Lung microvascular endothelial cell (primary cell): ENCODE data around the gene ERG. TPM values are rescaled to one million over a fixed set of nuclear protein-coding genes. Genes with fewer than 3 reads are reported as not detected.
A peak's percentile ranks its signal among the peaks of the same experiment; 100 is the strongest.

Experiments used
- DNase-seq, 2 donors: peaks; one replicate each; pipeline versions ENCODE4 v3.0.0 to v3.0.0-alpha.2; 2010; ENCODE audit warnings: low read depth in 2 of 2
- total RNA-seq: library from RNA; depleted of rRNA; stranded (reverse); fragments of >200 nt; gene quantifications from 2 replicates; pipeline ENCODE4 v1.2.1, GENCODE V29; 2014

ERG gene
- total RNA-seq, 1 donor from 2014 or later, result 50.8 TPM

DNA sequence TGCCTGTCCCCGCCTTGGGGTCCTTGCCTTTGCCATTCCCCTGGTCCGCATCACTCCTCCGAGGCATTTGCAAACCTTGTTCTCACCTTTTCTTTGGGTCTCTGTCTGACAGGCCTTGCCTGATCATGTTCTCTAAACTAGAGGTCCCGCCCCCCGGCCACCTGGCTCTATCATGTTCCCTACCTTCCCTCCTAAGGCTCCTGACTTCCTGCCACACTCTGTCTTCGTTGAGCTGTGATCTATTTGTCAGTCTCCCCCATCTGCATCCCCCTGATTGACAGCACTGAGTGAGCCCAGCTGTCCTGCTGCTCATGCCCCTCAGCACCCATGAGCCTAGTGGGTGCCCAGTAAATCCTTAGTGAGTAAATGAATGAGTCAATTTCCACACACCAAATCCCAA lies 22.8 kb downstream of the ERG start:
- peak in 1 of 2 donors; percentile 34 for DNase-seq

- no peak for DNase-seq
Measured at GRCh38 chr21:38474796-38475195, 23.5 kb downstream of the ERG start.

- DNase-seq, result peak in 1 of 2 donors; percentile 76
Measured at GRCh38 chr21:38474124-38474523, 24.2 kb downstream of the ERG start.

DNA sequence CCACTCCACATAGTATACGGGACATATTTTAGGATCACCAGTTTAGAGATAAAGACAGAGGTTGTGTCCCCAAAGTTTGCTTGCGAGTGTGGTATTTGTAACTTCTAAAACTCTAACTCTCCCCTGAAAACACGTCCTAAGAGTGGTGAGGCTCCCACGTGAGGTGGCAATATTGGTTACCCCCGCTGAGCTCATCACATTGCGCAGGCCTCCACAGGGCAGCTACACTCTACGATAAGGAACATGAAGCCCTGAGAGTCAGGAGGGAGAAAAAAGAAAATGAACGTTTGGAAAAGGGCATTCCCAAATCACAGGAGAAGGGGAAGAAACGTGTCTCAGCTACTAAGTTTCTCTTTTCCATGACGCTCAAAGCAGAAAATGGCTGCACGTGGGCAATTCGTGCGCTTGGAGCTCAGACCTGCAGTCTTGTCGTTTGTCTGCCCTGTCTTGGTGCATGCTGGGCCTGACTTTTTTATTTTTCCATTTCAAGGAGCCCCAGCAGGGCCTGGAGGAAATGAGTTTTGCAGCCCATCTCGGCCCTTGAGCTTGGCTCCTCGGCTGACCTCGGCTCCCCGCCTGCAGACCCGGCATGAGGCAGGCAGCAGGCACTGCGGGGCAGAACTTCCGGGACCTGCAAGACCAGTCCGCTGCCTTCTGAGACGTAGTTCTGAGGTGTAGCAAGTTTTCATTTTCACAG lies 25.7 kb downstream of the ERG start:
- DNase-seq, result peak in 1 of 2 donors; percentile 55

DNA sequence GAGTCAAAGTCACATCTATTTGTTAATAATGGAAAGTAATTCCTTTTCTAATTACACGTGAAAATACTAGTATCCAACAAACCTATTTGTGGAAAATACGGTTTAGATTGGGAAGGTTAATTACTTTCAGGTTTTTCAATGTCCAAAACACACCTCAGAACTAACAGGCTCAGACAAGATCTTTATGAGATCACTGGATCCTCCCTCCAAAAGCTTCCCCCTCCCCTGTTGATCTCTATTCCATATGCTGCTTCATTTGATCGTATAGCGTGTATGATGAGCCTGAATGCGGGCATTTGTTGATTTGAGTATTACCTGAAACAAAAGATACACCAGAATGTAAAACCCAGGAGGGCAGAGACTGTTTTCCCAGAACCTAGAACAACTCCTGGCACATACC lies 26.5 kb downstream of the ERG start:
- DNase-seq, result no peak

DNA sequence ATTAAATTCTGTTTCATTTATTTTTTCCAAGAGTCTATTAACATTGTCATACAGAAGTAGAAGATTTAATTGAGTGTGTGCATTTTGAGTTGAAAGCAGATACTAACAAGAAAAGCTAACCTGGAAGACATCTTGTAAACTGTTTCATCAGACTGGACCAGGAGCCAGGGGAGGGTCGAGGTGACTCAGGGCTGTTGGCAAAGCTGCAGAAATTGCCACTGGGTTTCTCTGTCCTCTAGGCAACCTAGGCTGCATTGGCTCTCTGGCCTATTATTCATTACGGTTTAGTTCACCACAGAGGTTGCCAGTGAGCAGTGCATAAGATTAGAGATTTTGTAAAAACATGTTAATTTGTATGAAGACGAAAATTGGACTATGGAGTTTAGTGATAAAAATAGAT lies 27.5 kb downstream of the ERG start:
- DNase-seq, result peak; percentile 48 to 78

- no peak for DNase-seq
Measured at GRCh38 chr21:38469642-38470041, 28.6 kb downstream of the ERG start.

DNA sequence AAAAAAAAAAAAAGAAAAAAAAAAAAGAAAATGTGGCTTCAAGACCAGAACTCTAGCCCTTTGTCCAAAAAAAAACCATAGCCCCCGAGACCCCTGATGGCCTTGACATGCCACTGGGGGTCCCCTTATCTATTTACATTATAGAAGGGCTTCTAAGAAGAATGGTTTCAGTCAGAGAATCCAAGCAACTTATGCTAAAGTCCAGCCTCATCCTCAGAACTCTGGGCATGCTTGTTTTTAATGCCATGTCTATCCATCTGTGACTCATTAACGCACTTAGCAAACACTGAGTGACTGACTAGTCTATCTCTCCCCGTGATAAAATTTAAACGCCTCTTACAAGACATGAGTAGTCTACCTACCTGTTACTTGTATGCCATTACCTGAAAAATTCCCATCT lies 29.3 kb downstream of the ERG start:
- DNase-seq, result peak in 1 of 2 donors; percentile 42

DNA sequence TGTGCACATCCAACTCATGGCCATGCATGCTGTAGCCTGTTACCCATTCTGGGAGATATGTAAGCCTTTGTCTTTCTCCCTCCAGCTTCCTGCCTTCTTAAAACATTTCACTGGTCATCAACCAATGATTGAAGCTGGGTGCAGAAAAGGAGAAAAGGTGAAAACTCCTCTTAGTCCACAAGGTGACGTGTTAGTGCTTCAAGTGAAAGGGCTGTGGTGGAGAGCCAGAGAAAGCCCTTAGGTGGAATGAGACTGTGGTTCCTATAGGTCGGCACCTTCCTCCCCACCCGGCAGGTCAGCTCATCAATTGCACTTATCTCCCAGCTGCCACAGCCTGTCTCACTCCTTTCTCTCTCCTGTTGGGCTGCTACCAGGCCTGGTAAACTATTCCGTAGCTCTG lies 30.4 kb downstream of the ERG start:
- DNase-seq, result no peak

GRCh38 chr21:38467374-38467773 lies 30.9 kb downstream of the ERG start:
- no peak for DNase-seq

DNA sequence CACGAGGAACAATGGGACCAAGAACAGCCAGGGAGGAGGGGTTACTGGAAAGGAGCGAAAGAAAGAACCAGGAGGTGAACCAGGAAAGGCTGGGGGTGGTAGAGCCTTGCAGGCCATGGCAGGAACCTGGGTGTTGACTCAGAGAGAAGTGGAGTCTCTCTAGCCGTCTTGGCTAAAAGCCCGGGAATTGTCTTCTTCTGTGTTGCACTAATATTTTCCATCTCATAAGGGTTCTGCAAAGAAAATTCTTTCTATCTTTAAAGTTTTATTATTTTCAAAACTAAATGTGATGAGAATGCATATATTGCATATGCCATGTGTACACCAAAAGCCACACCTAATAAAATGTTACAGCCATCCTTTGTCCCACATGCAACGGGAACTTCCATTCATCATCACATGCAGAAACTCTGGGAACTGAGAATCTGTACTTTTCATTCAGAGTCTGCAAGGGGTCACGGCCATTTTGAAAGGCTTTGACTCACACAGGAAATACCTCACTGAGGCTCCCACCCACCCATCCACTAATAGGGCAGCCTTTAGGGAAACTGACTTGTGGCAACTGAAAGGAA lies 38.0 kb downstream of the ERG start:
- peak; percentile 85 to 92 for DNase-seq

DNA sequence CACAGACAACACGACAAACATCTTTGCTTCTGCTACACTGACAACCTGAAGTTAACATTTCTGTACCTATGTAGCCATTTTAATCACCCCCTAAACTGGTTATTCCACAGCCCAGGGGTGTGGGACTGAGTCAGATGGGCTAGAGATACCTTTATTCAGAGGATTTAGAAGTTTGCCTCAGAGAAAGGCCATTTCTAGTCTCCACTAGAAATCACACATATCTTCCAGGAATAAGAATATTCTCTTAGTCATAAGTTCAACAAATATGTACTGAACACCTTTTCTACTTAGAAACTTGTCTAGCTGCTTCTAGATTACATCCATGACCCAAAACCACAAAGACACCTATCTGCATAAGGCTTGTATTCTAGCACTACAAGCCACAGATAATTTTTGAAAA lies 38.8 kb downstream of the ERG start:
- DNase-seq, result no peak

DNA sequence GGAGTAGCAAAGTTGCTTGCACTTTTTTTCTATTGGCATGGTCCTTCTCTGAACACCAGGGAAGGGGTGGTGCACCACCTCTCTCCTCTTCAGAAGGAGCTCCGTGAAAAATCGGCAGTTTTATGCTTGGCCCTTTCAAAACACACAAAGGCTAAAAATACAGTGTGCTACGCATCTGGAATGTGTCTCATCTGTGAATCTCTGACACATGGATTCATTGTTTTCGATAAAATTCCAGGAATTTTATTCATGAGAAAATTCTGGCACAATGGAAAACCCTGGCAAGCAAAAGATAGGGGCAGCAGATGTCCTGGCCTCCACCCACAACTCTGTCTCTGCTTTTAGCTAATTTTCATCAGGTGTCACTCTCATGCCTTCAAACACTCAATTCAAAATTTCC lies 42.9 kb downstream of the ERG start:
- peak; percentile 57 to 92 for DNase-seq

DNA sequence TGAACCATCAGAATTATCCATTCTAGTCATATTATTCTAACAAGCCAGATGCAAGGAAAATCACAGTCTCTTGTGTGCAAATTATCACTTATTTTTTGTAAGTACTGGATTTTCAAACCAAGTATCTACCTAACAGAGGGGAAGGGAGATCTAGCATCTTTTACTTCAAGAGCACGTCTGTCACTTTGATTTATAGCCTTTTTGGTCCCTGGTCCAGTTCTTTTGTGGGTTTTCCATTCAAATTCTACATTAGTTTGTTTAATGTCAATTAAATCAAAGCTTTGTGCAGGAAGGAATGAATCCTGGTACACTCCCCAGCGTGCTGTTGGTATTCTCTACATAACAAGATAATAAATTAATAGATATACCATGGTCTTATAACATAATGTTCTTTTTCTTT lies 43.6 kb downstream of the ERG start:
- DNase-seq, result no peak

DNA sequence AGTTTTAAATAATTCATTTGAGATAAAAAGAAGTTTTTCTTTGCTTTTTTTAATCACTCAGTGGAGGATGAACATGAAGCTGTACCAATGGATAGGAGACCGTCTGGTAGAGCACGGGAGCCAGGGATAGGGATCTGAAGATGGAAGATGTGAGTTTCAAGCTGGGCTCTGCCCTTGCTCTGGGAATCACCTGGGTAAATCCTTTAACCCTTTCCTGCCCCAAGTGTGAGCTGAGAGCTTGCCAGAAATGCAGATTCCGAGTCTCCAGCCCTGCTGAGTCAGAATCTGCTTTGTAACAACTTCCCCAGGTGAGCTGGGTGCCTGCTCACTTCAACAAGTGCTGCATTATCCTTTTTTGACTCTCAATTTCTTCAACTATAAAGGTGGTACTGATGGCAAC lies 44.1 kb downstream of the ERG start:
- no peak for DNase-seq

DNA sequence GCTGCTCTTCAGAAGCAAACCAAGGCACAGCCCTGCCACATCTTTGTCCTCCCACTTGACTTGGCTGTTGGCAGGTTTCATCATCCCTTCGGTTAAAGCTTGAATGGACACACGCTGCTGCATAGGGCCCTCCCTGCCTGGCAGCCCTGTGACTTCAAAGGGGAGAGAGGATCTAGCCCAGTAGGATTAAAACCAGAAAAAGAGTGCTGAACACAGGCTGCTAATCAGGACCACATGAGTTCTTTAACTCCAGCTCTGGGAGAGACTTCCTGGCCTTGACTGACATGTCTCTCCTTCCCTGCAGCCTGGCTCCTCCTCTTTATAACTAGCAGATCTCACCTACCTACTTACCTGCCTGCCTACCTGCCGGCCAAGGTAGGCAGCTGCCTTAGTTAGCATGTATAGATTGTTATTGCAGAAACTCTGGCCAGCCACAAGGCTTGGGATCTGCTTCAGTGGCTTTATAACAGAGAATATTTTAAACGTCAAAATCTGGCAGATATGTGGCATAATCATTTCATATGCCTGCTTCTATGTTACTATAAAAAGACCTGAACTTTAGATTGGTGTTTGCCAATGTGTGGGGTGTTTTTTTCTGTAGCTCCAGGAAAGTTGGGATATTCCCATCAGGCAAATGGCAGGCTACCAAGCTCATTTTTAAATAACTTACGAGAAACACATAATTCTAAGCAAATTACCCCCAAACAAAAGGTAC lies 49.4 kb downstream of the ERG start:
- DNase-seq, result peak in 1 of 2 donors; percentile 41

DNA sequence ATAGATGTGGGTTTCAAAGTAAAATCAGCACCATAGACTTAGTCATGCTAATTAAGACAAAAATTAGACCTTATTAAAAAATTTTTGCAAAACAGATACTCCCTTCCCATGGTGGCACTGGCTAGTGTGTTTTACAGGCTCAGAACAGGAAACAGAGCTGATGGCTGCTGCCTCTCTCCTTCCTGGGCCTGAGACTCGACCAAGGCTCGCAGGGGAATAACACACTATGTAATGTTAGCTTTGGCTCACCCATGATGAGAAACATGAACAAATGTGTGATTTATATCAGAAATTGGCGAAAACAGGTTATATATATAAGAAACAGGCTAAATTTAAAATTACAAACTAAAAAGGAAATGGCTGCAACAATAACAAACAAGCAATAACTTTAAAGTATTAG lies 50.7 kb downstream of the ERG start:
- DNase-seq, result peak; percentile 37 to 72

DNA sequence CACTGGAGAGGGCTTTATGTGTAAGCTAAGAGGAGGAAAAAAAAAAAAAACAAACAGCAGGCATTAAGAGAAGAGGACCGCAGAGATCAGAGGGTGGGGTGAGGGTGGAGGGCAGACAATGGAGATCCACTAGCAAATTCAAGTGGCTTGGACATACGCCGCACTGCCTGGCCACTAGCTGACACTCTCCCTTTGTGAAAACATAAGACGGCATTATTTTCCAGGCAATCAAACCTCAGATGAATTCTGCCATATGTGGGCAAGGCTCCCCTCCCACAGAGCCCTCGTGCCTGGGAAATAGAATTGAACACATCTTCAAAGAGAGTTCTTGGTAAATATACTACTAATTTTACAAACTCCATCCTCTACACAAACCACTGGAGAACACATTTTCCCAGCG lies 53.6 kb downstream of the ERG start:
- DNase-seq, result no peak

DNA sequence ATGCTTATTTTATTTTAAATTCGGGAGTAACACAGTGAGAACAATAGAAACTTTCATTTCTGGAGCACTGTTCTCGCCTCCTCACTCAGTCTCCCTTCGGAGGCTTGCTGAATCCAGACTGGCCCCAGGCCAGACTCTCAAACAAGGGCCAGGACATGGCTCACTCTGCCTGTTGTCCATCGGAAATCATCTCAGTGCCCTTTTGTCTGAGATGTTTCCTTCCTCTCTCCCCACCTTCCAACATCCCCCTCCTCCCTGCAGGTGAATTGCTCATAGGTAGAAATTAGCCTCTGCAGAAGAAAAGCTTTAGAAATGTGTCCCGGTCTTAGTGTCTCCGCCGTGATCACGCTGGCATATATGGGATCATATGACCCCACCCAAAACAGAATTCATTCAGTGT lies 55.2 kb downstream of the ERG start:
- peak; percentile 68 to 85 for DNase-seq

DNA sequence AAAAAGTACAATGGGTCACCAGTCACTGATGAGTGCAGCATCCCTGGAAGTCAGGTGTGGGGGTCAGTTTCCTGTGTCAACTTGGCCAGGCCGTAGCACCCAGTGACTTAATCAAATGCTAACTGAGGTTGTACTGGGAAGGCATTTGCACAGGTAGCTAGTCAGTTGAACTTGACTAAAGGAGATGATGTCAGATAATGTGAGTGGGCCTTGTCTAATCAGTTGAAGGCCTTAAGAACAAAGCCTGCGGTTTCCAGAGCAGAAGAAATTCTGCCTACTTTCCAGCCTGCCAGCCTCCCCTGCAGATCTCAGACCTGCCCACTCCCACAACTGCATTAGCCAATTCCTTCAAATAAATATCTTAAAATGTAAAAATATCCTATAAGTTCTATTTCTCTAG lies 57.1 kb downstream of the ERG start:
- no peak for DNase-seq

DNA sequence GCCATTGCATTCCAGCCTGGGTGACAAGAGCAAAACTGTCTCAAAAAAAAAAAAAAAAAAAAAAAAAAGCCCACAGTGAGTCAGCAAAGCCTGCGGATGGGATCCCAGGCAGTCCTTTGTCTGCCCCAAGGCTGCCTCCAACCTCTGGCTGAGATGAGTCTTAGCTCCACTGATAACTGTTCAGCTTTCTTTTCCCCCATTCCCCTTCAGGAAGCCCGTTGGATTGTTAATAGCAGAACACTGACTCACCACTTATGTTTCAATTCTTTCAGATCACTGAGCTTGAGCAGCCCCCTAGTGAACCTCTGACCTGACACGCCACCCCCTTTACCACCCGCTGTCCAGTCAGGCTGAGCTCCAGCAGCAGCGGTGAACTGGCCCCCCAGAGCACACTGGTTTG lies 57.5 kb downstream of the ERG start:
- peak; percentile 61 to 95 for DNase-seq

DNA sequence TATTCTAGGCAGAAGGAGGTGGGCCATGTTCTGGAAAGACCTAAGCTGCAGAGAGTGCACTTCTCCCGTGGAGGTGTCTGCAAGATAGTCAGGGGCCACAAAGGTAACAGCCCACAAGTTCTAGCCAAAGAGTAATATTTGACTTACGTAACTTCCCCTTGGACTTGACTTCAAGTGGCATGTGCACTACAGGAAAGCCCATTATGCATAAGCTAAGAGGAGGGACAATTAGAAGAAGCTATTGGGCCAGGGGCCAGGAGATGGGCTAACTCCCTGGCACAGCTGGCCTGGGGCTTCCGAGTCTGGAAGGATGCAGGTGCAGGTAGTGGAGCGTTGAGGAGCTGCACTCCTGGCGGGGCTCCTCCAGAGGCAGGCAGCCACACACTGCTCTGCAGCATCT lies 58.3 kb downstream of the ERG start:
- no peak for DNase-seq

DNA sequence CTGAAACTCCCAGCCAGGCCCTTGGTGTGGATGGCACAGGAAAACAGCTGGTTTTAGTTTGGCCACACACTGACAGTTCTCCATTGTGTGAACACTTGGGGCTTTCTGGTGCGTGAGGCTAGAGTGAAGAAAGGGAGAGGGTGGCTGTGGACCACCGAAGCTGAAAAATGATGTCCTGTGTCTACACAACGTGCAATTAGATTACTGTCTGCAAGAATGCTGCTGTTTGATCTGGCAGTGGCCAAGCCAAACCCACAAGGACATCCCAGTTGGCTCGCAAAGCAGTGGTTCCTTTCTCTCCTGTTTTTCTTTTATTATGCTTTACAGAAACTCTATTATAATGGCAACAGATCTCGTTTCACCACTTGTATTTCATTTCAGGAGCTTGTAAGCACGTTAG lies 58.9 kb downstream of the ERG start:
- peak in 1 of 2 donors; percentile 23 for DNase-seq
